Cortex of kidney (tissue), 1 donor: ENCODE results near the gene TGFB2.

Experiments used
- DNase-seq: peaks from one replicate; lab custom pipeline; 2025; lab: John Stamatoyannopoulos, UW

Gene TGFB2

GRCh38 chr1:218388591-218388990, 43.5 kb downstream of the TGFB2 start:
- DNase-seq: no peak

- no peak for DNase-seq
These were observed 45.5 kb downstream of the TGFB2 start for GRCh38 chr1:218390618-218391017.

GRCh38 chr1:218392780-218393179, 47.6 kb downstream of the TGFB2 start:
- no peak for DNase-seq

- no peak for DNase-seq
These were observed 49.3 kb downstream of the TGFB2 start for GRCh38 chr1:218394416-218394815.

GRCh38 chr1:218394989-218395388, 49.9 kb downstream of the TGFB2 start:
- DNase-seq: no peak

GRCh38 chr1:218395916-218396315, 50.8 kb downstream of the TGFB2 start:
- no peak for DNase-seq

GRCh38 chr1:218397752-218398339, 52.7 kb downstream of the TGFB2 start:
- DNase-seq: no peak

- no peak for DNase-seq
These were observed 55.5 kb downstream of the TGFB2 start for GRCh38 chr1:218400624-218401023.

- DNase-seq: no peak
These were observed 56.4 kb downstream of the TGFB2 start for GRCh38 chr1:218401441-218401997.

- no peak for DNase-seq
These were observed 57.1 kb downstream of the TGFB2 start for GRCh38 chr1:218401998-218402785.

GRCh38 chr1:218402786-218403120, 57.6 kb downstream of the TGFB2 start:
- no peak for DNase-seq

- DNase-seq: no peak
These were observed 58.2 kb downstream of the TGFB2 start for GRCh38 chr1:218403300-218403699.

GRCh38 chr1:218407630-218408029, 62.5 kb downstream of the TGFB2 start:
- no peak for DNase-seq

- DNase-seq: no peak
These were observed 63.0 kb downstream of the TGFB2 start for GRCh38 chr1:218408135-218408534.

GRCh38 chr1:218408942-218409341, 63.8 kb downstream of the TGFB2 start:
- DNase-seq: no peak

GRCh38 chr1:218409946-218410510, 64.9 kb downstream of the TGFB2 start:
- no peak for DNase-seq

- DNase-seq: no peak
These were observed 66.0 kb downstream of the TGFB2 start for GRCh38 chr1:218411101-218411500.

- DNase-seq: no peak
These were observed 67.0 kb downstream of the TGFB2 start for GRCh38 chr1:218412171-218412570.

GRCh38 chr1:218413179-218413578, 68.0 kb downstream of the TGFB2 start:
- DNase-seq: no peak

- DNase-seq: no peak
These were observed 69.1 kb downstream of the TGFB2 start for GRCh38 chr1:218414060-218414728.

GRCh38 chr1:218415726-218416125, 70.6 kb downstream of the TGFB2 start:
- no peak for DNase-seq

GRCh38 chr1:218421531-218421930, 76.4 kb downstream of the TGFB2 start:
- DNase-seq: no peak

- DNase-seq: no peak
These were observed 79.4 kb downstream of the TGFB2 start for GRCh38 chr1:218424502-218424901.
